HEK293 (cell line): Measurements from ENCODE around the gene DEFB131B.
"Not testable (repeated sequence)": the region's sequence is repeated elsewhere in the genome, so short reads cannot be mapped to it uniquely, and the experiment has no call there.

Experiments
- CTCF ChIP-seq: fragments of 450-650 bp; formaldehyde crosslinking; IDR thresholded peaks from 2 replicates; pipeline ENCODE4 v1.5.1; 2016; ENCODE audit warnings: missing biosample characterization, missing genetic modification characterization
- YY1 ChIP-seq: fragments of 450-650 bp; formaldehyde crosslinking; IDR thresholded peaks from 2 replicates; pipeline ENCODE4 v1.5.1; 2018; ENCODE audit warnings: missing biosample characterization, missing genetic modification characterization
- ZBTB21 ChIP-seq: fragments of 450-650 bp; formaldehyde crosslinking; IDR thresholded peaks from 2 replicates; pipeline ENCODE4 v1.5.1; 2017; ENCODE audit warnings: missing biosample characterization, missing genetic modification characterization
- ZBTB26 ChIP-seq: fragments of 450-650 bp; formaldehyde crosslinking; optimal IDR thresholded peaks from 2 replicates; pipeline ENCODE3; 2016; ENCODE audit warnings: missing biosample characterization, mild to moderate bottlenecking, missing genetic modification characterization
- ZFP37 ChIP-seq: fragments of 450-650 bp; formaldehyde crosslinking; IDR thresholded peaks from 2 replicates; pipeline ENCODE4 v1.5.1; 2016; ENCODE audit warnings: missing biosample characterization, missing genetic modification characterization
- ZNF133 ChIP-seq: fragments of 450-650 bp; formaldehyde crosslinking; IDR thresholded peaks from 2 replicates; pipeline ENCODE4 v1.5.1; 2016; ENCODE audit warnings: missing biosample characterization, missing genetic modification characterization
- ZNF146 ChIP-seq: fragments of 450-650 bp; formaldehyde crosslinking; IDR thresholded peaks from 2 replicates; pipeline ENCODE4 v1.5.1; 2016; ENCODE audit warnings: missing biosample characterization, missing genetic modification characterization
- ZNF175 ChIP-seq: fragments of 450-650 bp; formaldehyde crosslinking; IDR thresholded peaks from 2 replicates; pipeline ENCODE4 v1.5.1; 2016; ENCODE audit warnings: missing biosample characterization, missing genetic modification characterization
- ZNF23 ChIP-seq: fragments of 450-650 bp; formaldehyde crosslinking; IDR thresholded peaks from 2 replicates; pipeline ENCODE4 v1.5.1; 2016; ENCODE audit warnings: missing biosample characterization, missing genetic modification characterization, borderline replicate concordance
- ZNF514 ChIP-seq: fragments of 450-650 bp; formaldehyde crosslinking; IDR thresholded peaks from 2 replicates; pipeline ENCODE4 v1.5.1; 2016; ENCODE audit warnings: missing biosample characterization, missing genetic modification characterization
- ZNF560 ChIP-seq: fragments of 450-650 bp; formaldehyde crosslinking; IDR thresholded peaks from 2 replicates; pipeline ENCODE4 v1.5.1; 2017; ENCODE audit warnings: missing biosample characterization, missing genetic modification characterization, borderline replicate concordance
- ZXDB ChIP-seq: fragments of 450-650 bp; formaldehyde crosslinking; IDR thresholded peaks from 2 replicates; pipeline ENCODE4 v1.5.1; 2016; ENCODE audit warnings: missing biosample characterization, missing genetic modification characterization
- TF ChIP-seq, protein P1 (sequence below): fragments of 450-650 bp; formaldehyde crosslinking; IDR thresholded peaks from 2 replicates; pipeline ENCODE4 v1.5.1; 2016; ENCODE audit warnings: missing biosample characterization, missing genetic modification characterization
- TF ChIP-seq, protein P2 (sequence below): fragments of 450-650 bp; formaldehyde crosslinking; IDR thresholded peaks from 2 replicates; pipeline ENCODE4 v1.5.1; 2016; ENCODE audit warnings: missing biosample characterization, missing genetic modification characterization

- not testable (repeated sequence) for TF ChIP-seq ZNF133 (tag by site-specific recombination); CTCF (tag by site-specific recombination); ZNF560 (tag by site-specific recombination); YY1 (tag by site-specific recombination); ZNF23 (tag by site-specific recombination); ZNF175 (tag by site-specific recombination); ZNF146 (tag by site-specific recombination); ZFP37 (tag by site-specific recombination); ZNF514 (tag by site-specific recombination); ZBTB21 (tag by site-specific recombination); ZXDB; ZBTB26 (tag by site-specific recombination)
- TF ChIP-seq, protein P1, sequence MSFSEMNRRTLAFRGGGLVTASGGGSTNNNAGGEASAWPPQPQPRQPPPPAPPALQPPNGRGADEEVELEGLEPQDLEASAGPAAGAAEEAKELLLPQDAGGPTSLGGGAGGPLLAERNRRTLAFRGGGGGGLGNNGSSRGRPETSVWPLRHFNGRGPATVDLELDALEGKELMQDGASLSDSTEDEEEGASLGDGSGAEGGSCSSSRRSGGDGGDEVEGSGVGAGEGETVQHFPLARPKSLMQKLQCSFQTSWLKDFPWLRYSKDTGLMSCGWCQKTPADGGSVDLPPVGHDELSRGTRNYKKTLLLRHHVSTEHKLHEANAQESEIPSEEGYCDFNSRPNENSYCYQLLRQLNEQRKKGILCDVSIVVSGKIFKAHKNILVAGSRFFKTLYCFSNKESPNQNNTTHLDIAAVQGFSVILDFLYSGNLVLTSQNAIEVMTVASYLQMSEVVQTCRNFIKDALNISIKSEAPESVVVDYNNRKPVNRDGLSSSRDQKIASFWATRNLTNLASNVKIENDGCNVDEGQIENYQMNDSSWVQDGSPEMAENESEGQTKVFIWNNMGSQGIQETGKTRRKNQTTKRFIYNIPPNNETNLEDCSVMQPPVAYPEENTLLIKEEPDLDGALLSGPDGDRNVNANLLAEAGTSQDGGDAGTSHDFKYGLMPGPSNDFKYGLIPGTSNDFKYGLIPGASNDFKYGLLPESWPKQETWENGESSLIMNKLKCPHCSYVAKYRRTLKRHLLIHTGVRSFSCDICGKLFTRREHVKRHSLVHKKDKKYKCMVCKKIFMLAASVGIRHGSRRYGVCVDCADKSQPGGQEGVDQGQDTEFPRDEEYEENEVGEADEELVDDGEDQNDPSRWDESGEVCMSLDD (tag by site-specific recombination): not testable (repeated sequence)
- TF ChIP-seq, protein P2, sequence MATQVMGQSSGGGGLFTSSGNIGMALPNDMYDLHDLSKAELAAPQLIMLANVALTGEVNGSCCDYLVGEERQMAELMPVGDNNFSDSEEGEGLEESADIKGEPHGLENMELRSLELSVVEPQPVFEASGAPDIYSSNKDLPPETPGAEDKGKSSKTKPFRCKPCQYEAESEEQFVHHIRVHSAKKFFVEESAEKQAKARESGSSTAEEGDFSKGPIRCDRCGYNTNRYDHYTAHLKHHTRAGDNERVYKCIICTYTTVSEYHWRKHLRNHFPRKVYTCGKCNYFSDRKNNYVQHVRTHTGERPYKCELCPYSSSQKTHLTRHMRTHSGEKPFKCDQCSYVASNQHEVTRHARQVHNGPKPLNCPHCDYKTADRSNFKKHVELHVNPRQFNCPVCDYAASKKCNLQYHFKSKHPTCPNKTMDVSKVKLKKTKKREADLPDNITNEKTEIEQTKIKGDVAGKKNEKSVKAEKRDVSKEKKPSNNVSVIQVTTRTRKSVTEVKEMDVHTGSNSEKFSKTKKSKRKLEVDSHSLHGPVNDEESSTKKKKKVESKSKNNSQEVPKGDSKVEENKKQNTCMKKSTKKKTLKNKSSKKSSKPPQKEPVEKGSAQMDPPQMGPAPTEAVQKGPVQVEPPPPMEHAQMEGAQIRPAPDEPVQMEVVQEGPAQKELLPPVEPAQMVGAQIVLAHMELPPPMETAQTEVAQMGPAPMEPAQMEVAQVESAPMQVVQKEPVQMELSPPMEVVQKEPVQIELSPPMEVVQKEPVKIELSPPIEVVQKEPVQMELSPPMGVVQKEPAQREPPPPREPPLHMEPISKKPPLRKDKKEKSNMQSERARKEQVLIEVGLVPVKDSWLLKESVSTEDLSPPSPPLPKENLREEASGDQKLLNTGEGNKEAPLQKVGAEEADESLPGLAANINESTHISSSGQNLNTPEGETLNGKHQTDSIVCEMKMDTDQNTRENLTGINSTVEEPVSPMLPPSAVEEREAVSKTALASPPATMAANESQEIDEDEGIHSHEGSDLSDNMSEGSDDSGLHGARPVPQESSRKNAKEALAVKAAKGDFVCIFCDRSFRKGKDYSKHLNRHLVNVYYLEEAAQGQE: not testable (repeated sequence)
Measured at GRCh38 chr11:71911321-71911985, 33.2 kb downstream of the DEFB131B start.
